HG02610 (cell line): ENCODE data around the gene HIC1.
A peak's percentile ranks its signal among the peaks of the same experiment; 100 is the strongest.

Experiments used
- ATAC-seq: cut with Tn5 transposase; IDR thresholded peaks from one replicate; pipeline ENCODE4 v1.9.1; 2021; ENCODE audit warnings: mild to moderate bottlenecking, moderate library complexity; ENCODE audit not compliant: unreplicated experiment

Gene HIC1

GRCh38 chr17:2044263-2044894 is 10.5 kb upstream of the HIC1 start:
- ATAC-seq, result no peak

GRCh38 chr17:2047590-2047989 is 7.3 kb upstream of the HIC1 start:
- no peak for ATAC-seq

GRCh38 chr17:2048805-2049204 is 6.1 kb upstream of the HIC1 start:
- ATAC-seq, result no peak

- ATAC-seq, result peak; percentile 44
Observed at GRCh38 chr17:2049333-2050299, 5.3 kb upstream of the HIC1 start.

GRCh38 chr17:2050300-2051060 is 4.4 kb upstream of the HIC1 start:
- ATAC-seq, result peak; percentile 1

GRCh38 chr17:2051061-2051932 is 3.6 kb upstream of the HIC1 start:
- no peak for ATAC-seq

- ATAC-seq, result no peak
Observed at GRCh38 chr17:2051933-2052559, 2.9 kb upstream of the HIC1 start.

- no peak for ATAC-seq
Observed at GRCh38 chr17:2053380-2054261, 1.3 kb upstream of the HIC1 start.

- ATAC-seq, result no peak
Observed at GRCh38 chr17:2054262-2054511, 716 bp upstream of the HIC1 start.

- ATAC-seq, result no peak
Observed at GRCh38 chr17:2055292-2056205, 646 bp downstream of the HIC1 start.

- ATAC-seq, result no peak
Observed at GRCh38 chr17:2056206-2057174, 1.6 kb downstream of the HIC1 start.

GRCh38 chr17:2057175-2057759 is 2.4 kb downstream of the HIC1 start:
- no peak for ATAC-seq

- ATAC-seq, result no peak
Observed at GRCh38 chr17:2057760-2058585, 3.1 kb downstream of the HIC1 start.

GRCh38 chr17:2058586-2059546 is 4.0 kb downstream of the HIC1 start:
- no peak for ATAC-seq
